IPS-15b (cell line): ENCODE measurements around the gene NOP9.
A peak's percentile ranks its signal among the peaks of the same experiment; 100 is the strongest.
"Not testable (repeated sequence)": the region's sequence is repeated elsewhere in the genome, so short reads cannot be mapped to it uniquely, and the experiment has no call there.

Experiments
- H3K27me3 ChIP-seq: one replicate; pipeline ENCODE4 v1.6.1; 2013; ENCODE audit warnings: low read length; ENCODE audit not compliant: control insufficient read depth, insufficient read depth
- H3K36me3 ChIP-seq: one replicate; pipeline ENCODE4 v1.6.1; 2013; ENCODE audit warnings: low read length; ENCODE audit not compliant: control insufficient read depth, insufficient read depth
- H3K4me1 ChIP-seq: one replicate; pipeline ENCODE4 v1.6.1; 2013; ENCODE audit warnings: mild to moderate bottlenecking, low read length; ENCODE audit not compliant: control insufficient read depth, insufficient read depth
- H3K4me3 ChIP-seq: one replicate; pipeline ENCODE4 v1.5.1; 2013; ENCODE audit warnings: low read depth, low read length
- H3K9ac ChIP-seq: one replicate; pipeline ENCODE4 v1.6.1; 2013; ENCODE audit warnings: low read depth, mild to moderate bottlenecking, low read length
- H3K9me3 ChIP-seq: one replicate; pipeline ENCODE4 v1.6.1; 2013; ENCODE audit warnings: mild to moderate bottlenecking, low read length; ENCODE audit not compliant: control insufficient read depth, insufficient read depth

The NOP9 gene

GRCh38 chr14:24338843-24339242 is 39.2 kb downstream of the NOP9 start:
- no peaks in the 10 kb centered on the region for H3K9me3 ChIP-seq
- H3K9ac ChIP-seq = no peak overlapping the region
- H3K4me3 ChIP-seq = peak overlapping the region; percentile 69
- H3K4me1 ChIP-seq = peaks cover 2% of the 10 kb centered on the region
- no peaks in the 10 kb centered on the region for H3K36me3 ChIP-seq
- H3K27me3 ChIP-seq = peaks cover 87% of the 10 kb centered on the region

- H3K27me3 ChIP-seq = peaks cover 83% of the 10 kb centered on the region
- no peaks in the 10 kb centered on the region for H3K9me3 ChIP-seq
- H3K4me3 ChIP-seq = peak within 1 kb of the TSS; percentile 69
- no peaks in the 10 kb centered on the region for H3K36me3 ChIP-seq
- H3K4me1 ChIP-seq = peaks cover 2% of the 10 kb centered on the region
- no peak within 1 kb of the TSS for H3K9ac ChIP-seq
Observed at GRCh38 chr14:24339284-24340151, 39.9 kb downstream of the NOP9 start, which contains the start of gene RIPK3. Gene RIPK3 (minus strand): TSS chr14:24339991. CDS start chr14:24339826, 165 bp downstream.

- no peak overlapping the region for H3K9ac ChIP-seq
- H3K4me1 ChIP-seq = peaks cover 2% of the 10 kb centered on the region
- H3K27me3 ChIP-seq = peaks cover 74% of the 10 kb centered on the region
- H3K9me3 ChIP-seq = no peaks in the 10 kb centered on the region
- no peaks in the 10 kb centered on the region for H3K36me3 ChIP-seq
- H3K4me3 ChIP-seq = no peak overlapping the region
Observed at GRCh38 chr14:24340606-24341005, 41.0 kb downstream of the NOP9 start.

- no peaks in the 10 kb centered on the region for H3K36me3 ChIP-seq
- H3K4me3 ChIP-seq = no peak overlapping the region
- H3K9ac ChIP-seq = no peak overlapping the region
- no peaks in the 10 kb centered on the region for H3K4me1 ChIP-seq
- peaks cover 55% of the 10 kb centered on the region for H3K27me3 ChIP-seq
- H3K9me3 ChIP-seq = no peaks in the 10 kb centered on the region
Observed at GRCh38 chr14:24342889-24343288, 43.2 kb downstream of the NOP9 start.

GRCh38 chr14:24343795-24344660 is 44.4 kb downstream of the NOP9 start:
- H3K27me3 ChIP-seq = peaks cover 45% of the 10 kb centered on the region

GRCh38 chr14:24347134-24347533 is 47.5 kb downstream of the NOP9 start:
- Histone ChIP-seq H3K4me1 (no peaks in the 10 kb centered on the region), H3K27me3 (peaks cover 45% of the 10 kb centered on the region), H3K4me3 (no peak overlapping the region), H3K9me3 (no peaks in the 10 kb centered on the region), H3K9ac (no peak overlapping the region), H3K36me3 (no peaks in the 10 kb centered on the region)

More at GRCh38 chr14:24343795-24344660, 44.4 kb downstream of the NOP9 start:
- no peaks in the 10 kb centered on the region for H3K9me3 ChIP-seq
- H3K4me3 ChIP-seq = no peak overlapping the region
- H3K9ac ChIP-seq = no peak overlapping the region
- no peaks in the 10 kb centered on the region for H3K36me3 ChIP-seq
- no peaks in the 10 kb centered on the region for H3K4me1 ChIP-seq

GRCh38 chr14:24348186-24348585 is 48.5 kb downstream of the NOP9 start:
- Histone ChIP-seq H3K4me3 (no peak overlapping the region), H3K9me3 (no peaks in the 10 kb centered on the region), H3K36me3 (no peaks in the 10 kb centered on the region), H3K27me3 (peaks cover 47% of the 10 kb centered on the region), H3K9ac (no peak overlapping the region), H3K4me1 (no peaks in the 10 kb centered on the region)

GRCh38 chr14:24349742-24350141 is 50.1 kb downstream of the NOP9 start:
- Histone ChIP-seq H3K36me3 (no peaks in the 10 kb centered on the region), H3K9ac (no peak overlapping the region), H3K27me3 (peaks cover 49% of the 10 kb centered on the region), H3K4me1 (no peaks in the 10 kb centered on the region), H3K4me3 (no peak overlapping the region), H3K9me3 (no peaks in the 10 kb centered on the region)

- Histone ChIP-seq H3K4me3 (no peak overlapping the region), H3K36me3 (no peaks in the 10 kb centered on the region), H3K9ac (no peak overlapping the region), H3K27me3 (peaks cover 53% of the 10 kb centered on the region), H3K9me3 (no peaks in the 10 kb centered on the region), H3K4me1 (no peaks in the 10 kb centered on the region)
Observed at GRCh38 chr14:24351517-24351916, 51.9 kb downstream of the NOP9 start.

- H3K9me3 ChIP-seq = no peaks in the 10 kb centered on the region
- H3K27me3 ChIP-seq = peaks cover 52% of the 10 kb centered on the region
- H3K4me1 ChIP-seq = no peaks in the 10 kb centered on the region
- no peaks in the 10 kb centered on the region for H3K36me3 ChIP-seq
- H3K9ac ChIP-seq = no peak overlapping the region
- no peak overlapping the region for H3K4me3 ChIP-seq
Observed at GRCh38 chr14:24353559-24354481, 54.2 kb downstream of the NOP9 start.

GRCh38 chr14:24354482-24354825 is 54.8 kb downstream of the NOP9 start:
- H3K9me3 ChIP-seq, H3K36me3 ChIP-seq, H3K4me3 ChIP-seq, H3K4me1 ChIP-seq, H3K9ac ChIP-seq: not testable (repeated sequence)
- H3K27me3 ChIP-seq = peaks cover 46% of the 10 kb centered on the region
